Osteocyte (in vitro differentiated cells): ENCODE data around the gene FADS6. TPM values are rescaled to one million over a fixed set of nuclear protein-coding genes. Genes with fewer than 3 reads are reported as not detected.

Experiments
- DNase-seq: peaks from one replicate; pipeline ENCODE4 v3.0.0; 2021; ENCODE audit warnings: mixed read lengths; ENCODE audit not compliant: unreplicated experiment; ENCODE audit errors: extremely low spot score
- H3K27ac Mint-ChIP-seq: one replicate; pipeline ENCODE4 v1.8.0; 2021; ENCODE audit warnings: mild to moderate bottlenecking, mixed read lengths; ENCODE audit not compliant: unreplicated experiment
- H3K27me3 Mint-ChIP-seq: one replicate; pipeline ENCODE4 v1.8.0; 2021; ENCODE audit warnings: mixed read lengths; ENCODE audit not compliant: unreplicated experiment
- H3K36me3 Mint-ChIP-seq: one replicate; pipeline ENCODE4 v1.8.0; 2021; ENCODE audit warnings: mixed read lengths; ENCODE audit not compliant: unreplicated experiment
- H3K4me1 Mint-ChIP-seq: one replicate; pipeline ENCODE4 v1.8.0; 2021; ENCODE audit warnings: mixed read lengths; ENCODE audit not compliant: unreplicated experiment
- H3K4me3 Mint-ChIP-seq: one replicate; pipeline ENCODE4 v1.8.0; 2021; ENCODE audit warnings: mild to moderate bottlenecking, moderate library complexity, mixed read lengths; ENCODE audit not compliant: unreplicated experiment
- H3K9me3 Mint-ChIP-seq: one replicate; pipeline ENCODE4 v1.8.0; 2021; ENCODE audit warnings: mixed read lengths; ENCODE audit not compliant: unreplicated experiment
- CTCF ChIP-seq: fragments of 200-600 bp; sonication (generic); IDR thresholded peaks from 2 replicates; pipeline ENCODE4 v1.5.0; 2021; ENCODE audit warnings: antibody characterized with exemption, mild to moderate bottlenecking, moderate library complexity
- total RNA-seq: library from RNA; stranded (reverse); gene quantifications from 2 replicates; pipeline ENCODE4 v1.2.1, GENCODE V29; 2021

FADS6 gene
- total RNA-seq, 1 donor from 2014 or later = not detected

- peaks cover 37% of the 10 kb centered on the region for H3K27me3 Mint-ChIP-seq
Measured at GRCh38 chr17:74922694-74923537, 29.5 kb upstream of the FADS6 start, which contains the start of gene USH1G. Gene USH1G, minus strand, starts transcription at chr17:74923255. Its CDS starts 182 bp downstream, at chr17:74923073.

GRCh38 chr17:74922172-74922571 is 28.7 kb upstream of the FADS6 start:
- DNase-seq = no peak
- Mint-ChIP-seq H3K4me1 (peaks cover 2% of the 10 kb centered on the region), H3K27ac (no peak overlapping the region), H3K27me3 (peaks cover 37% of the 10 kb centered on the region), H3K36me3 (no peaks in the 10 kb centered on the region), H3K9me3 (no peaks in the 10 kb centered on the region), H3K4me3 (no peak overlapping the region)
- TF ChIP-seq CTCF = no peak

More at GRCh38 chr17:74922694-74923537, 29.5 kb upstream of the FADS6 start, which contains the start of gene USH1G:
- peak within 1 kb of the TSS; percentile 29 for H3K4me3 Mint-ChIP-seq
- no peaks in the 10 kb centered on the region for H3K36me3 Mint-ChIP-seq
- H3K27ac Mint-ChIP-seq = no peak within 1 kb of the TSS
- DNase-seq = no peak
- no peaks in the 10 kb centered on the region for H3K9me3 Mint-ChIP-seq
- H3K4me1 Mint-ChIP-seq = peaks cover 2% of the 10 kb centered on the region
- TF ChIP-seq CTCF = no peak

- no peak overlapping the region for H3K4me3 Mint-ChIP-seq
Measured at GRCh38 chr17:74921769-74922168, 28.3 kb upstream of the FADS6 start.

GRCh38 chr17:74921026-74921681 is 27.7 kb upstream of the FADS6 start:
- Mint-ChIP-seq H3K36me3 (no peaks in the 10 kb centered on the region), H3K27ac (no peak overlapping the region), H3K9me3 (no peaks in the 10 kb centered on the region), H3K4me1 (peaks cover 2% of the 10 kb centered on the region), H3K4me3 (no peak overlapping the region), H3K27me3 (peaks cover 28% of the 10 kb centered on the region)
- DNase-seq = no peak
- TF ChIP-seq CTCF = no peak

More at GRCh38 chr17:74921769-74922168, 28.3 kb upstream of the FADS6 start:
- DNase-seq = no peak
- peaks cover 34% of the 10 kb centered on the region for H3K27me3 Mint-ChIP-seq
- no peak overlapping the region for H3K27ac Mint-ChIP-seq
- no peak for TF ChIP-seq CTCF
- H3K36me3 Mint-ChIP-seq = no peaks in the 10 kb centered on the region
- H3K9me3 Mint-ChIP-seq = no peaks in the 10 kb centered on the region
- peaks cover 2% of the 10 kb centered on the region for H3K4me1 Mint-ChIP-seq

GRCh38 chr17:74920642-74921025 is 27.2 kb upstream of the FADS6 start:
- H3K27ac Mint-ChIP-seq = no peak overlapping the region
- no peak for TF ChIP-seq CTCF

More at GRCh38 chr17:74920642-74921025, 27.2 kb upstream of the FADS6 start:
- Mint-ChIP-seq H3K4me3 (no peak overlapping the region), H3K4me1 (peaks cover 2% of the 10 kb centered on the region), H3K36me3 (no peaks in the 10 kb centered on the region), H3K27me3 (peaks cover 25% of the 10 kb centered on the region), H3K9me3 (no peaks in the 10 kb centered on the region)
- no peak for DNase-seq
